Kidney (tissue), 14 donors: ENCODE results near the gene ARHGEF18. TPM values are rescaled to one million over a fixed set of nuclear protein-coding genes. Genes with fewer than 3 reads are reported as not detected.

Experiments used
- DNase-seq, 5 donors: peaks; one replicate each; pipeline ENCODE4 v3.0.0-alpha.2; 2013 to 2020
- FAIRE-seq: peaks from 2 replicates; lab custom pipeline; 2012; peaks lifted over from hg19 to GRCh38; lab: Jason Lieb, UNC
- H3K27ac ChIP-seq, 2 donors: one replicate each; pipeline ENCODE4 v1.7.0; 2013; ENCODE audit warnings: low read depth in 2 of 2, low read length in 2 of 2, inconsistent platforms in 1 of 2
- H3K27me3 ChIP-seq: one replicate; pipeline ENCODE4 v1.7.1; 2013; ENCODE audit warnings: low read length, inconsistent platforms; ENCODE audit not compliant: control insufficient read depth, insufficient read depth
- H3K36me3 ChIP-seq, 3 donors: one replicate each; pipeline versions ENCODE4 v1.7.0 to v1.7.1; 2013; ENCODE audit warnings: low read length in 3 of 3, control low read depth in 1 of 3, inconsistent platforms in 1 of 3; ENCODE audit not compliant: insufficient read depth in 3 of 3, control insufficient read depth in 2 of 3
- H3K4me1 ChIP-seq, 3 donors: one replicate each; pipeline versions ENCODE4 v1.7.0 to v1.7.1; 2013; ENCODE audit warnings: low read length in 3 of 3, inconsistent platforms in 1 of 3, low read depth in 1 of 3; ENCODE audit not compliant: control insufficient read depth in 2 of 3, insufficient read depth in 2 of 3
- H3K4me3 ChIP-seq, 3 donors: one replicate each; pipeline versions ENCODE4 v1.7.0 to v1.8.1; 2013; ENCODE audit warnings: low read length in 3 of 3, control low read depth in 1 of 3, inconsistent platforms in 1 of 3
- H3K9ac ChIP-seq, 3 donors: one replicate each; pipeline versions ENCODE4 v1.7.0 to v1.7.1; 2013; ENCODE audit warnings: low read length in 3 of 3, control low read depth in 1 of 3, inconsistent platforms in 1 of 3
- H3K9me3 ChIP-seq, 3 donors: one replicate each; pipeline versions ENCODE4 v1.7.0 to v1.7.1; 2013; ENCODE audit warnings: low read length in 3 of 3, control low read depth in 1 of 3, inconsistent platforms in 1 of 3; ENCODE audit not compliant: control insufficient read depth in 2 of 3, insufficient read depth in 1 of 3
- CTCF ChIP-seq: IDR thresholded peaks from 3 replicates; pipeline ENCODE4 v1.5.1; 2012; ENCODE audit warnings: mild to moderate bottlenecking, moderate library complexity, borderline replicate concordance; ENCODE audit not compliant: insufficient read depth; ENCODE audit errors: extremely low read depth
- intact Hi-C: fragments of 100-400 bp; cut with DNase I; formaldehyde crosslinking; loops from one replicate; pipeline ENCODE4 v1.11.1; 2022
- polyA plus RNA-seq: library from polyadenylated mRNA; stranded (reverse); fragments of 350-450 nt; fragmentation: Illumina TruSeq; extraction: RNeasy Lipid Tissue Mini Kit (QIAGEN cat#74804); gene quantifications from one replicate; pipeline ENCODE4 v1.2.3, GENCODE V29; 2014; ENCODE audit warnings: low read depth, low replicate concordance; ENCODE audit not compliant: insufficient read depth
- total RNA-seq: library from RNA; stranded (reverse); fragmentation: NEBNext Ultra II Directional; extraction: Animal tissue kit (Norgen Biotek cat#: 25700); gene quantifications from one replicate; pipeline ENCODE4 v1.2.1, GENCODE V29; 2021
- donor health status: control.
- donor health status: control.
- donor health status: control.
- donor health status: control.
- donor health status: control.
- donor health status: DM: yes; HTN: yes; CAD: no.
- donor health status: Normal renal cell carcinoma (clear cell type).

ARHGEF18 gene
- total and polyA plus RNA-seq, 2 donors from 2014 or later: 18.5 to 42.6 TPM

- Histone ChIP-seq H3K4me1 (peaks cover 0 to 4% (median 0%) of the 10 kb centered on the region in 3 donors), H3K27ac (peak overlapping the region; percentile 4 to 41), H3K9me3 (peaks cover 0 to 2% (median 0%) of the 10 kb centered on the region in 3 donors), H3K4me3 (no peak overlapping the region), H3K36me3 (peaks cover 0 to 3% (median 0%) of the 10 kb centered on the region in 3 donors), H3K9ac (no peak overlapping the region), H3K27me3 (no peaks in the 10 kb centered on the region)
- DNase-seq (no peak), FAIRE-seq (no peak)
- TF ChIP-seq CTCF: no peak
- intact Hi-C loops: no loop called here
Measured at GRCh38 chr19:7333198-7334118, 15.3 kb upstream of the ARHGEF18 start.

GRCh38 chr19:7336321-7336973 is 12.3 kb upstream of the ARHGEF18 start:
- H3K27ac ChIP-seq: no peak overlapping the region
- no peak overlapping the region for H3K9ac ChIP-seq
- intact Hi-C loops: no loop called here
- FAIRE-seq (no peak), DNase-seq (no peak)
- no peak for TF ChIP-seq CTCF
- H3K27me3 ChIP-seq: no peaks in the 10 kb centered on the region
- no peak overlapping the region for H3K4me3 ChIP-seq
- peaks cover 0 to 6% (median 0%) of the 10 kb centered on the region in 3 donors for H3K4me1 ChIP-seq
- H3K36me3 ChIP-seq: peaks cover 0 to under 1% (median 0%) of the 10 kb centered on the region in 3 donors
- peaks cover 0 to under 1% (median 0%) of the 10 kb centered on the region in 3 donors for H3K9me3 ChIP-seq

GRCh38 chr19:7337380-7338194 is 11.2 kb upstream of the ARHGEF18 start:
- Histone ChIP-seq H3K36me3 (no peaks in the 10 kb centered on the region), H3K9ac (no peak overlapping the region), H3K27ac (no peak overlapping the region), H3K4me3 (no peak overlapping the region), H3K4me1 (peaks cover 0 to 6% (median 0%) of the 10 kb centered on the region in 3 donors), H3K27me3 (no peaks in the 10 kb centered on the region), H3K9me3 (no peaks in the 10 kb centered on the region)
- intact Hi-C loops: no loop called here
- no peak for DNase-seq
- no peak for TF ChIP-seq CTCF
- no peak for FAIRE-seq
